Upper lobe of right lung (tissue), 1 donor: Measurements from ENCODE around the gene TMEM9B. TPM values are rescaled to one million over a fixed set of nuclear protein-coding genes. Genes with fewer than 3 reads are reported as not detected.
"Not testable (repeated sequence)": the region's sequence is repeated elsewhere in the genome, so short reads cannot be mapped to it uniquely, and the experiment has no call there.

Experiments
- ATAC-seq: fragments of 200-7000 bp; cut with Tn5 transposase; one replicate; pipeline ENCODE4 v1.9.1; 2020; ENCODE audit warnings: mild to moderate bottlenecking, moderate library complexity
- DNase-seq: peaks from one replicate; pipeline ENCODE4 v3.0.0-alpha.2; 2020
- H3K27ac ChIP-seq: fragments of 200-600 bp; one replicate; pipeline ENCODE4 v1.8.0; 2022
- H3K27me3 ChIP-seq: fragments of 200-600 bp; one replicate; pipeline ENCODE4 v1.8.0; 2022; ENCODE audit warnings: mild to moderate bottlenecking
- H3K36me3 ChIP-seq: fragments of 200-600 bp; one replicate; pipeline ENCODE4 v1.8.0; 2022
- H3K4me1 ChIP-seq: fragments of 200-600 bp; one replicate; pipeline ENCODE4 v1.8.0; 2022
- H3K4me3 ChIP-seq: fragments of 200-600 bp; one replicate; pipeline ENCODE4 v1.8.0; 2022; ENCODE audit warnings: mild to moderate bottlenecking
- H3K9me3 ChIP-seq: fragments of 200-600 bp; one replicate; pipeline ENCODE4 v1.8.0; 2022
- CTCF ChIP-seq: fragments of 200-600 bp; IDR thresholded peaks from one replicate; pipeline ENCODE4 v1.8.0; 2022; ENCODE audit warnings: antibody characterized with exemption
- intact Hi-C: fragments of 100-400 bp; cut with DNase I; formaldehyde crosslinking; loops from one replicate; pipeline ENCODE4 v1.11.0; 2022
- total RNA-seq: library from RNA; stranded (reverse); fragmentation: NEBNext Ultra II Directional; extraction: Animal tissue kit (Norgen Biotek cat#: 25700); gene quantifications from one replicate; pipeline ENCODE4 v1.2.1, GENCODE V29; 2021
- donor health status: DM: no; HTN: yes; CAD: no; lungs with severe emphysema.

TMEM9B gene
- total RNA-seq, 1 donor from 2014 or later, result 64.9 TPM

GRCh38 chr11:8983552-8983951 is 19.3 kb upstream of the TMEM9B start:
- ATAC-seq, result no peak
- no peak overlapping the region for H3K4me3 ChIP-seq
- no peak overlapping the region for H3K27ac ChIP-seq
- H3K9me3 ChIP-seq, result no peaks in the 10 kb centered on the region
- TF ChIP-seq CTCF, result no peak
- no peaks in the 10 kb centered on the region for H3K36me3 ChIP-seq
- no peak for DNase-seq
- H3K27me3 ChIP-seq, result no peaks in the 10 kb centered on the region
- intact Hi-C loops, result no loop called here
- H3K4me1 ChIP-seq, result no peaks in the 10 kb centered on the region

GRCh38 chr11:8980485-8980884 is 16.2 kb upstream of the TMEM9B start:
- no peak for TF ChIP-seq CTCF
- H3K36me3 ChIP-seq, result no peaks in the 10 kb centered on the region
- no peaks in the 10 kb centered on the region for H3K4me1 ChIP-seq
- no peaks in the 10 kb centered on the region for H3K9me3 ChIP-seq
- intact Hi-C loops, result no loop called here
- H3K27me3 ChIP-seq, result no peaks in the 10 kb centered on the region
- H3K27ac ChIP-seq, result no peak overlapping the region
- no peak for DNase-seq
- no peak for ATAC-seq
- H3K4me3 ChIP-seq, result no peak overlapping the region

- not testable (repeated sequence) for ATAC-seq
Observed at GRCh38 chr11:8979365-8979764, 15.1 kb upstream of the TMEM9B start.

DNA sequence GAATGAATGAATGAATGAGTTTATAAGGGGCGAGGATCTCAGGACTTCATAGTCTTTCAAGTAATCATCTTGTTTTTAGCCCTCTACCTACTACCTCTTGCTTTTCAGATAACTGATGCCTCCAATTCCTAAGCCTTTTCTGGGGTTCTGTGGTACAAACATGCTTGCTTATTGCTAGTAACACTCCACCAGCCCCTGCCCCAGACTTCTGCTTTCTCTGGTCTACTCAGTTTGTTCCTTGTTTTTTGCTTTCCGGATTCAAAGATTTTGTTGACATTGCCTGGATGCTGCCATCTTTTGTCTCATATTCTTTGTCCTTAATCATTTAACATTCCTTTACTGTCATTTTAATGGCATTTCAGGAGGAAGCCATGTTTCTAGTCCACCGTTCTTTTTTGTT is 8.9 kb upstream of the TMEM9B start:
- H3K27ac ChIP-seq, result no peak overlapping the region
- no peak for DNase-seq

More at GRCh38 chr11:8979365-8979764, 15.1 kb upstream of the TMEM9B start:
- H3K4me1 ChIP-seq, H3K36me3 ChIP-seq, H3K27me3 ChIP-seq, intact Hi-C loops, H3K4me3 ChIP-seq, H3K9me3 ChIP-seq, DNase-seq, H3K27ac ChIP-seq: not testable (repeated sequence)

DNA sequence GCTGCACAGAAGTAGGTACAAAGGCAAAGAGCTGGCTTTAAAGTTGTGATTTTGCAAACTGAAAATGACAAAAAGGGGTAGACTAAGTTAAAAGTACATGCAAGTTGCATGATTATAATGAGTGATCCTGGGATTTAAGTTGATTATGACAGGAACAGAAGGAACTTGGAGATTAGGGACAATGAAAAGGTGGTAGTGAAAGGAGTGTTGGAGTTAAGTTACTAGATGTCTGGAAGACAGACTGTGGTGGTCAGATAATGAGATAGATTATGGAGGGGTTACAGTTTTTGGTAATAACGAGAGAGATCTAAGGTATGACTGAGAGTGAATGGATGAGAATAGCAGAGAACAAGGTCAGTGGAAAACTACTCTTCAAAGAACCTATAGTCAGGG is 7.7 kb upstream of the TMEM9B start:
- ATAC-seq, result no peak
- no peak for TF ChIP-seq CTCF
- no peak for DNase-seq
- H3K27ac ChIP-seq, result no peak overlapping the region
- no peaks in the 10 kb centered on the region for H3K4me1 ChIP-seq
- no peaks in the 10 kb centered on the region for H3K27me3 ChIP-seq
- intact Hi-C loops, result no loop called here
- H3K9me3 ChIP-seq, result no peaks in the 10 kb centered on the region
- H3K4me3 ChIP-seq, result no peak overlapping the region
- no peaks in the 10 kb centered on the region for H3K36me3 ChIP-seq

More for the DNA sequence above, 8.9 kb upstream of the TMEM9B start:
- Histone ChIP-seq H3K4me3 (no peak overlapping the region), H3K36me3 (no peaks in the 10 kb centered on the region), H3K4me1 (no peaks in the 10 kb centered on the region), H3K27me3 (no peaks in the 10 kb centered on the region), H3K9me3 (no peaks in the 10 kb centered on the region)
- intact Hi-C loops, result no loop called here
- ATAC-seq, result no peak
- no peak for TF ChIP-seq CTCF

DNA sequence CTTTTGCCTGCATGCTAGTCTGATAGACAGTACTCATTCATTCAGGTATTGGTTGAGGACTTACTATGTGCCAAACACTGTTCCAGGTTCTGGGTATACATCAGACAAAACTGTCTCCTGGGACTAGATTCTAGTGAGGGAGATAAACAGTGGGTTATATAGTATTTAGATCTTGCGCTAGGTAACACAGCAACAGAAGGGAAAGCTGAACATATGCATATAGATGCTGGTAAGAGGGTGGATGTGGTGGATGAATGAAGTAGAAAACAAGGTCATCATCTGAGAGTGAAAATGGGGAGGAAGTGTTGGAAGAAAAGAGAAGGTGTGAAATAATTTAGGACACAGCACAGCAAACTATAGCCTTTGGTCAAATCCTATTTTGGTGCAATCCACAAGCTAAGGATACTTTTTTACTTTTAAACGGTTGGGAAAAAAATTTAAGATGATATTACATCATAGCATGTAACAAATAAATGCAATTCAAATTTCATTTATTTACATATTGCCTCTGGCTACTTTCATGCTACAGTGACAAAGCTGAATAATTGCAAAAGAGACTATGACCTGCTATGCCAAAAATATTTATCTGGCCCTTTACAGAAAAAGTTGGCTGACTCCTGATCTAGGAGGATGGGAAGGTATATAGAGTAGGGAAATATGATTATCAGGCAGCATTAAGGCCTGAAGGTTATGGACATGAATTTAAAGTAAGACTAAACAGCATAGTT is 7.1 kb upstream of the TMEM9B start:
- Histone ChIP-seq H3K9me3 (no peaks in the 10 kb centered on the region), H3K27me3 (no peaks in the 10 kb centered on the region), H3K27ac (no peak overlapping the region), H3K36me3 (no peaks in the 10 kb centered on the region), H3K4me3 (no peak overlapping the region), H3K4me1 (no peaks in the 10 kb centered on the region)
- TF ChIP-seq CTCF, result no peak
- ATAC-seq (no peak), DNase-seq (no peak)
- intact Hi-C loops, result no loop called here
